ENCODE measurements around the gene ORC1. TPM values are rescaled to one million over a fixed set of nuclear protein-coding genes. Genes with fewer than 3 reads are reported as not detected.

ORC1 gene
- total RNA-seq, 2 experiments from 2014 or later: 25.6 to 25.7 TPM

Other genes with a start within 250 kb of the ORC1 start
- 10 to 100 TPM; 69.3 to 75.6 TPM for gene CC2D1B, start 38.2 kb downstream of the ORC1 start, total RNA-seq
- 10 to 100 TPM; 87.1 to 92.1 TPM for gene PRPF38A, start 179 bp upstream of the ORC1 start, total RNA-seq
- 100 to 1,000 TPM; 104 to 110 TPM for gene TUT4, start 148.7 kb upstream of the ORC1 start, total RNA-seq
- gene GPX7, start 197.9 kb upstream of the ORC1 start, total RNA-seq: 10 to 100 TPM; 13.5 to 13.9 TPM
- gene SHISAL2A, start 228.7 kb upstream of the ORC1 start, total RNA-seq: 10 to 100 TPM; 27.9 to 28.8 TPM